HepG2 (cell line): ENCODE results near the gene CUL9. TPM values are rescaled to one million over a fixed set of nuclear protein-coding genes. Genes with fewer than 3 reads are reported as not detected.

ENCODE experiments used
- CREB1 ChIP-seq, 2 experiments: fragments of 450-650 bp in 1 of 2; IDR thresholded peaks; 2 replicates each; pipeline ENCODE4 v1.6.1; 2016 to 2017; ENCODE audit warnings: control low read depth in 1 of 2, mild to moderate bottlenecking in 1 of 2, missing compliant biosample characterization in 1 of 2, missing genetic modification characterization in 1 of 2
- DMAP1 ChIP-seq: IDR thresholded peaks from 2 replicates; pipeline ENCODE4 v1.6.1; 2016
- FOXK1 ChIP-seq: sonication (generic); formaldehyde crosslinking; IDR thresholded peaks from 2 replicates; pipeline ENCODE4 v1.4.0; 2020; ENCODE audit warnings: low read depth, missing genetic modification reagents, borderline replicate concordance
- GTF2F1 ChIP-seq: fragments of 150-350 bp; IDR thresholded peaks from 2 replicates; pipeline ENCODE4 v1.6.1; 2014; ENCODE audit warnings: low read length
- GZF1 ChIP-seq: sonication (generic); formaldehyde crosslinking; IDR thresholded peaks from 2 replicates; pipeline ENCODE4 v1.5.1; 2020; ENCODE audit warnings: mild to moderate bottlenecking, missing genetic modification reagents
- HMGA1 ChIP-seq: sonication (generic); formaldehyde crosslinking; conservative IDR thresholded peaks from 2 replicates; pipeline ENCODE4 v1.4.0; 2020; ENCODE audit warnings: missing genetic modification reagents
- HNF4G ChIP-seq, 2 experiments: sonication (generic) in 1 of 2; formaldehyde crosslinking in 1 of 2; IDR thresholded peaks; 2 replicates each; pipeline versions ENCODE4 v1.4.0 to v1.6.1; 2011 to 2020; ENCODE audit warnings: borderline replicate concordance in 2 of 2, low read depth in 2 of 2, mild to moderate bottlenecking in 2 of 2, low read length in 1 of 2, missing genetic modification reagents in 1 of 2, moderate library complexity in 1 of 2
- JUND ChIP-seq: sonication (generic); formaldehyde crosslinking; IDR thresholded peaks from 2 replicates; pipeline ENCODE4 v1.8.0; 2022; ENCODE audit warnings: mild to moderate bottlenecking, missing genetic modification reagents
- KDM5B ChIP-seq: sonication (generic); formaldehyde crosslinking; IDR thresholded peaks from 2 replicates; pipeline ENCODE4 v1.4.0; 2020; ENCODE audit warnings: missing genetic modification reagents, mild to moderate bottlenecking, borderline replicate concordance
- NFKB2 ChIP-seq: sonication (generic); formaldehyde crosslinking; IDR thresholded peaks from 2 replicates; pipeline ENCODE4 v1.4.0; 2020; ENCODE audit warnings: missing genetic modification reagents, borderline replicate concordance
- SP1 ChIP-seq, 2 experiments: fragments of 450-650 bp in 1 of 2; sonication (generic) in 1 of 2; formaldehyde crosslinking in 1 of 2; IDR thresholded peaks; 2 replicates each; pipeline versions ENCODE4 v1.4.0 to v1.6.1; 2016 to 2020; ENCODE audit warnings: missing genetic modification reagents in 1 of 2
- TAF1 ChIP-seq: sonication (generic); formaldehyde crosslinking; IDR thresholded peaks from 2 replicates; pipeline ENCODE4 v1.4.0; 2020; ENCODE audit warnings: missing genetic modification reagents
- ZBTB21 ChIP-seq: sonication (generic); formaldehyde crosslinking; IDR thresholded peaks from 2 replicates; pipeline ENCODE4 v1.4.0; 2020; ENCODE audit warnings: missing genetic modification reagents
- ZNF263 ChIP-seq: sonication (generic); formaldehyde crosslinking; IDR thresholded peaks from 2 replicates; pipeline ENCODE4 v1.4.0; 2020; ENCODE audit warnings: missing genetic modification reagents
- ZNF331 ChIP-seq: sonication (generic); formaldehyde crosslinking; IDR thresholded peaks from 2 replicates; pipeline ENCODE4 v1.4.0; 2020; ENCODE audit warnings: missing genetic modification reagents
- ZNF350 ChIP-seq: sonication (generic); formaldehyde crosslinking; IDR thresholded peaks from 2 replicates; pipeline ENCODE4 v1.4.0; 2020; ENCODE audit warnings: mild to moderate bottlenecking, low read depth, missing genetic modification reagents, borderline replicate concordance
- ZNF605 ChIP-seq: sonication (generic); formaldehyde crosslinking; IDR thresholded peaks from 2 replicates; pipeline ENCODE4 v1.8.0; 2022; ENCODE audit warnings: mild to moderate bottlenecking, missing genetic modification reagents
- ZNF709 ChIP-seq: sonication (generic); formaldehyde crosslinking; IDR thresholded peaks from 2 replicates; pipeline ENCODE4 v1.5.0; 2020; ENCODE audit warnings: mild to moderate bottlenecking, missing genetic modification reagents
- ZNF768 ChIP-seq: sonication (generic); formaldehyde crosslinking; IDR thresholded peaks from 2 replicates; pipeline ENCODE4 v1.4.0; 2020; ENCODE audit warnings: missing genetic modification reagents
- ZSCAN25 ChIP-seq: sonication (generic); formaldehyde crosslinking; IDR thresholded peaks from 2 replicates; pipeline ENCODE4 v1.8.0; 2022; ENCODE audit warnings: mild to moderate bottlenecking, missing genetic modification reagents
- polyA plus RNA-seq, 8 experiments: library from polyadenylated mRNA; depleted of rRNA in 3 of 8; stranded (reverse) in 7 of 8; unstranded in 1 of 8; fragments of >200 nt; fragmentation: Illumina TruSeq in 4 of 8; extraction: Trizol in 4 of 8; gene quantifications; 2 replicates each; pipeline versions ENCODE4 v1.2.1 to v1.2.3, GENCODE V29; 2011 to 2016; ENCODE audit warnings: low read depth in 4 of 8, missing spikeins in 1 of 8, mixed read lengths in 1 of 8; ENCODE audit not compliant: insufficient read depth in 1 of 8
- total RNA-seq, 5 experiments: library from RNA; depleted of rRNA; stranded (reverse); fragments of >200 nt; fragmentation: Illumina TruSeq; extraction: Trizol; gene quantifications; 2 replicates each; pipeline ENCODE4 v1.2.3, GENCODE V29; 2016; ENCODE audit warnings: low read depth in 1 of 5
- TF ChIP-seq, protein P1 (sequence below): sonication (generic); formaldehyde crosslinking; IDR thresholded peaks from 2 replicates; pipeline ENCODE4 v1.8.1; 2023; ENCODE audit warnings: mild to moderate bottlenecking, missing genetic modification reagents, borderline replicate concordance
- TF ChIP-seq, protein P2 (sequence below): sonication (generic); formaldehyde crosslinking; IDR thresholded peaks from 2 replicates; pipeline ENCODE4 v1.4.0; 2020; ENCODE audit warnings: mild to moderate bottlenecking, missing genetic modification reagents
- TF ChIP-seq, protein P3 (sequence below): IDR thresholded peaks from 2 replicates; pipeline ENCODE4 v1.6.1; 2012; ENCODE audit warnings: inconsistent platforms
- TF ChIP-seq, protein P4 (sequence below): sonication (generic); formaldehyde crosslinking; IDR thresholded peaks from 2 replicates; pipeline ENCODE4 v1.5.1; 2020; ENCODE audit warnings: mild to moderate bottlenecking, moderate library complexity, missing genetic modification reagents

The CUL9 gene
- total and polyA plus RNA-seq, 2 of the 13 experiments (the other 11 are each of a cell fraction or from before 2014, with no cell fraction given), result 11.4 to 13.7 TPM

DNA sequence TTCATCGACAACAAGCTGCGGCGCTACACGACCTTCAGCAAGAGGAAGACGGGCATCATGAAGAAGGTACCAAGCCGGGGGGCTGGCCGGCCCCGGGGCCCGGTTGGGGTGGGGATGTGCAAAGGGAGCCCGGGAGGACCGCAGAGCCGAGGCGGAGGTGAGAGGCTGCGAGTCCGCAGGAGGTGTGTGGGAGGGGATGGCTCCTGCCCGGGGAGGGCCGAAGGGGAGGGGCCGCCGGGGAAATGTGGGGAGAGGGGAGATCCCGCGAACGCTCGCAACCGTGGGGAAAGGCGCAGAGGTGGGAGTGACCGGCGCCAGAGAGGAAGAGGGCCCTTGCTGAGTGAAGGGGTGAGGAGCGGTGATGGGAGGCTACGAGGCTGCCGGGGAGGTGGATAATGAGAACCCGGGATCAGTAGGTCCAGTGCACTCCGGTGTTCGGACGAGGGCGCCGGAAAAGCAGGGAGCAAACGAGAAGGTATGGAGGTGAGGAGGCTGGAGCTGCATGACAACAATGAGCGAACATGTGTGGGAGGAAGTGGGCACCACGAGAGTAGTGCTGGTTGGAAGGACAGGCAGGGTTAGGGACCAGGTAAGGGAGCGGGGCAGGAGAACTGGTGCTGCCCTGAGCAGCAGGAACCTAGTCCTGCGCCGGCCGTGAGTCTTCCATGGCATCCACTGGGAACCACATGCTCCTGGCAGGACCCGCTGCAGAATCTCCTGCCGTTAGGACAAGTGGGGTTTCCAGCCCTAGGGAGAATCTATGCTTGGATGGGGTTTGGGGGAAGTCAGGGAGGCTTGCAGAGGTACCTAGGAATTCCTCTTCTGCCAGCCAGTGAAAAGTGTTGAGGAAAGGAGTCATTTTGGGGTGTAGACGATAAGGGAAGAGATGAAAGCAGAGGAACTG is 9.6 kb upstream of the CUL9 start (continued):
- peak; percentile 85 for TF ChIP-seq ZSCAN25 (CRISPR knock-in tag)
- no peak for TF ChIP-seq HMGA1 (CRISPR knock-in tag)
- no peak for TF ChIP-seq ZNF331 (CRISPR knock-in tag)
- TF ChIP-seq, protein P1, sequence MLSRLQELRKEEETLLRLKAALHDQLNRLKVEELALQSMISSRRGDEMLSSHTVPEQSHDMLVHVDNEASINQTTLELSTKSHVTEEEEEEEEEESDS (CRISPR knock-in tag), result peak; percentile 68; the same call in 1 of the 2 replicates
- TF ChIP-seq, protein P2, sequence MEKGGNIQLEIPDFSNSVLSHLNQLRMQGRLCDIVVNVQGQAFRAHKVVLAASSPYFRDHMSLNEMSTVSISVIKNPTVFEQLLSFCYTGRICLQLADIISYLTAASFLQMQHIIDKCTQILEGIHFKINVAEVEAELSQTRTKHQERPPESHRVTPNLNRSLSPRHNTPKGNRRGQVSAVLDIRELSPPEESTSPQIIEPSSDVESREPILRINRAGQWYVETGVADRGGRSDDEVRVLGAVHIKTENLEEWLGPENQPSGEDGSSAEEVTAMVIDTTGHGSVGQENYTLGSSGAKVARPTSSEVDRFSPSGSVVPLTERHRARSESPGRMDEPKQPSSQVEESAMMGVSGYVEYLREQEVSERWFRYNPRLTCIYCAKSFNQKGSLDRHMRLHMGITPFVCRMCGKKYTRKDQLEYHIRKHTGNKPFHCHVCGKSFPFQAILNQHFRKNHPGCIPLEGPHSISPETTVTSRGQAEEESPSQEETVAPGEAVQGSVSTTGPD (CRISPR knock-in tag), result 0 out of 2 replicates have a peak, but pooled peaks have one; percentile 50
- TF ChIP-seq ZNF709 (CRISPR knock-in tag), result no peak
- no peak for TF ChIP-seq FOXK1
- TF ChIP-seq CREB1 (IDR thresholded peaks at IDR 0.05), result no peak
- no peak for TF ChIP-seq CREB1 (CRISPR knock-in tag; IDR thresholded peaks at IDR 0.05)
- 0 out of 2 replicates have a peak, but pooled peaks have one; percentile 49 for TF ChIP-seq ZNF350
- peak; percentile 59; the same call in 1 of the 2 replicates for TF ChIP-seq ZNF605 (CRISPR knock-in tag)
- peak; percentile 42; the same call in 1 of the 2 replicates for TF ChIP-seq KDM5B (CRISPR knock-in tag)
- TF ChIP-seq NFKB2 (CRISPR knock-in tag), result peak; percentile 14; the same call in 1 of the 2 replicates
- TF ChIP-seq, protein P3, sequence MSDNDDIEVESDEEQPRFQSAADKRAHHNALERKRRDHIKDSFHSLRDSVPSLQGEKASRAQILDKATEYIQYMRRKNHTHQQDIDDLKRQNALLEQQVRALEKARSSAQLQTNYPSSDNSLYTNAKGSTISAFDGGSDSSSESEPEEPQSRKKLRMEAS, result peak; percentile 64; the same call in 1 of the 2 replicates
- TF ChIP-seq SP1 (IDR thresholded peaks at IDR 0.05), result no peak
- 0 out of 2 replicates have a peak, but pooled peaks have one; percentile 31 for TF ChIP-seq SP1 (CRISPR knock-in tag; IDR thresholded peaks at IDR 0.05)
- TF ChIP-seq JUND, result peak; percentile 71
- TF ChIP-seq ZNF263, result peak; percentile 50; the same call in 1 of the 2 replicates
- no peak for TF ChIP-seq GTF2F1
- TF ChIP-seq ZNF768 (CRISPR knock-in tag), result 0 out of 2 replicates have a peak, but pooled peaks have one; percentile 33
- TF ChIP-seq ZBTB21, result 0 out of 2 replicates have a peak, but pooled peaks have one; percentile 20
- TF ChIP-seq GZF1, result 0 out of 2 replicates have a peak, but pooled peaks have one; percentile 12
- peak; percentile 48; the same call in 1 of the 2 replicates for TF ChIP-seq TAF1 (CRISPR knock-in tag)
- TF ChIP-seq HNF4G (IDR thresholded peaks at IDR 0.05; ENCODE audit: borderline replicate concordance, low read depth, low read length), result no peak
- peak; percentile 25; the same call in 1 of the 2 replicates for TF ChIP-seq HNF4G (CRISPR knock-in tag; IDR thresholded peaks at IDR 0.05; ENCODE audit: borderline replicate concordance, low read depth)
- TF ChIP-seq, protein P4, sequence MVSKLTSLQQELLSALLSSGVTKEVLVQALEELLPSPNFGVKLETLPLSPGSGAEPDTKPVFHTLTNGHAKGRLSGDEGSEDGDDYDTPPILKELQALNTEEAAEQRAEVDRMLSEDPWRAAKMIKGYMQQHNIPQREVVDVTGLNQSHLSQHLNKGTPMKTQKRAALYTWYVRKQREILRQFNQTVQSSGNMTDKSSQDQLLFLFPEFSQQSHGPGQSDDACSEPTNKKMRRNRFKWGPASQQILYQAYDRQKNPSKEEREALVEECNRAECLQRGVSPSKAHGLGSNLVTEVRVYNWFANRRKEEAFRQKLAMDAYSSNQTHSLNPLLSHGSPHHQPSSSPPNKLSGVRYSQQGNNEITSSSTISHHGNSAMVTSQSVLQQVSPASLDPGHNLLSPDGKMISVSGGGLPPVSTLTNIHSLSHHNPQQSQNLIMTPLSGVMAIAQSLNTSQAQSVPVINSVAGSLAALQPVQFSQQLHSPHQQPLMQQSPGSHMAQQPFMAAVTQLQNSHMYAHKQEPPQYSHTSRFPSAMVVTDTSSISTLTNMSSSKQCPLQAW (CRISPR knock-in tag), result peak; percentile 50; the same call in 1 of the 2 replicates
- TF ChIP-seq DMAP1 (CRISPR knock-in tag), result 0 out of 2 replicates have a peak, but pooled peaks have one; percentile 22
